Measurements from ENCODE around the gene SDCBP2.

SDCBP2 gene

GRCh38 chr20:1267809-1268374 lies 61.0 kb downstream of the SDCBP2 start:
- DNase-seq: no peak

- DNase-seq: no peak
These were observed 61.8 kb downstream of the SDCBP2 start for GRCh38 chr20:1267161-1267560.

GRCh38 chr20:1266167-1266973 lies 62.6 kb downstream of the SDCBP2 start, which contains the start of gene SNPH:
TSS of gene SNPH (plus strand) at chr20:1266294. CDS start at chr20:1296240, 29,946 bp downstream.
- no peak for DNase-seq

GRCh38 chr20:1265916-1266166 lies 63.1 kb downstream of the SDCBP2 start:
- DNase-seq: no peak

GRCh38 chr20:1265226-1265915 lies 63.6 kb downstream of the SDCBP2 start:
- no peak for DNase-seq

GRCh38 chr20:1264727-1265126 lies 64.2 kb downstream of the SDCBP2 start:
- DNase-seq: no peak

- no peak for DNase-seq
These were observed 65.1 kb downstream of the SDCBP2 start for GRCh38 chr20:1263853-1264252.
